ENCODE measurements around the gene VWA1. TPM values are rescaled to one million over a fixed set of nuclear protein-coding genes. Genes with fewer than 3 reads are reported as not detected.
A peak's percentile ranks its signal among the peaks of the same experiment; 100 is the strongest.

VWA1 gene
- total RNA-seq, 4 donors from 2014 or later, result 29.4 to 82.0 (median 51.6) TPM

- Histone ChIP-seq H3K36me3 (no peaks in the 10 kb centered on the region), H3K4me3 (peak overlapping the region in 1 of 4 donors; percentile 10), H3K27ac (peak overlapping the region; percentile 49 to 53 (median 50)), H3K27me3 (no peaks in the 10 kb centered on the region), H3K9me3 (no peaks in the 10 kb centered on the region), H3K4me1 (peaks cover 47 to 67% (median 65%) of the 10 kb centered on the region in 4 donors)
- TF ChIP-seq POLR2AphosphoS5 (IDR thresholded peaks at IDR 0.05) (no peak), CTCF (IDR thresholded peaks at IDR 0.05) (peak in 2 of 5 experiments; percentile 13 to 27), POLR2A (IDR thresholded peaks at IDR 0.05) (peak; percentile 15), EP300 (IDR thresholded peaks at IDR 0.05; ENCODE audit: low read depth) (no peak)
- WGBS, 2 donors (ENCODE audit: low coverage in 1 of 2), result 26% methylated on average over 11 of the region's 11 CpGs; no CpG with 5 or more reads in 1 of the 2 donors
- intact Hi-C loops (cut with DNase I; ENCODE audit: low total_unique reads), result loop anchor here (5.0 kb wide), 1 partner anchor 36 kb away; no protein-coding TSS in a partner anchor
- in situ Hi-C loops (cut with MboI; ENCODE audit: low pct_ligation_motif_present in 1 of 4, low pct_unique_long_range_greater_than_20kb in 1 of 4, low sequenced_read_pairs in 3 of 4), result no loop called here
- peak; percentile 73 for DNase-seq
Observed at GRCh38 chr1:1437904-1438376, 2.5 kb downstream of the VWA1 start.

DNA sequence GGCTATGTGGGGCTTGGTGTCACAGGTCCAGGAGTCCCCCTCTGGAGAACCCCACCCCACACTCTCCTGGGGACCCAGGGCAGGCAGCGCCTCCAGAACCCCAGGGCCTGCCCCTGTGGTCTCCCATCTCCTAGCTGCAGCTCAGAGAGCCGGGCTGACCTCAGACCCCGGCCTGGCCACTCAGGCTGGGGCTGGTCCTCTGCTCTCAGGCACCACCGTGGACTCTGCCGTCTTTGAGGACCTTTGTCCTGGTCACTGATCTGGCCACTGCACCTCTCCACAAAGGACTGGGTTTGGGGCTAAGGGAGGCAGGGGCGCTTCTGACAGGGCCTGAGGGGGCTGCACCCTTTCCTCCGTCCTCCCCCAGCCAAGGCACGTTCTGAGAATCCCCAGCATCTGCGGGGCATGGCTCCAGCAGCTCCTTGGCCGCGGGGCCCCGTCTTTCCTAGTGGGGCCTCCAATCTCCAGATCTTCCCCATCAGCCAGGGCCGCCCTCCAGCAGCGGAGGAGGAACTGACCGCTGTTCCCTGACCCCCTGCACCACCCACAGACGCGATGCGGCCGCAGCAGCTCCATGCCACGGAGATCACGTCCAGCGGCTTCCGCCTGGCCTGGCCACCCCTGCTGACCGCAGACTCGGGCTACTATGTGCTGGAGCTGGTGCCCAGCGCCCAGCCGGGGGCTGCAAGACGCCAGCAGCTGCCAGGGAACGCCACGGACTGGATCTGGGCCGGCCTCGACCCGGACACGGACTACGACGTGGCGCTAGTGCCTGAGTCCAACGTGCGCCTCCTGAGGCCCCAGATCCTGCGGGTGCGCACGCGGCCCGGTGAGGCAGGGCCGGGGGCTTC is 3.3 kb downstream of the VWA1 start:
- Histone ChIP-seq H3K4me1 (peaks cover 39 to 59% (median 57%) of the 10 kb centered on the region in 4 donors), H3K4me3 (no peak overlapping the region), H3K9me3 (no peaks in the 10 kb centered on the region), H3K36me3 (no peaks in the 10 kb centered on the region), H3K27ac (peak overlapping the region; percentile 49 to 53 (median 50)), H3K27me3 (no peaks in the 10 kb centered on the region)
- intact Hi-C loops (cut with DNase I; ENCODE audit: low total_unique reads) (loop anchor here (5.0 kb wide), 1 partner anchor 36 kb away; no protein-coding TSS in a partner anchor), in situ Hi-C loops (cut with MboI; ENCODE audit: low pct_ligation_motif_present in 1 of 4, low pct_unique_long_range_greater_than_20kb in 1 of 4, low sequenced_read_pairs in 3 of 4) (no loop called here)
- TF ChIP-seq EP300 (IDR thresholded peaks at IDR 0.05; ENCODE audit: low read depth) (no peak), POLR2AphosphoS5 (IDR thresholded peaks at IDR 0.05) (no peak), POLR2A (IDR thresholded peaks at IDR 0.05) (no peak), CTCF (IDR thresholded peaks at IDR 0.05) (no peak)
- 95% methylated on average over 29 of the region's 45 CpGs; no CpG with 5 or more reads in 1 of the 2 donors for WGBS, 2 donors (ENCODE audit: low coverage in 1 of 2)
- DNase-seq, result no peak

DNA sequence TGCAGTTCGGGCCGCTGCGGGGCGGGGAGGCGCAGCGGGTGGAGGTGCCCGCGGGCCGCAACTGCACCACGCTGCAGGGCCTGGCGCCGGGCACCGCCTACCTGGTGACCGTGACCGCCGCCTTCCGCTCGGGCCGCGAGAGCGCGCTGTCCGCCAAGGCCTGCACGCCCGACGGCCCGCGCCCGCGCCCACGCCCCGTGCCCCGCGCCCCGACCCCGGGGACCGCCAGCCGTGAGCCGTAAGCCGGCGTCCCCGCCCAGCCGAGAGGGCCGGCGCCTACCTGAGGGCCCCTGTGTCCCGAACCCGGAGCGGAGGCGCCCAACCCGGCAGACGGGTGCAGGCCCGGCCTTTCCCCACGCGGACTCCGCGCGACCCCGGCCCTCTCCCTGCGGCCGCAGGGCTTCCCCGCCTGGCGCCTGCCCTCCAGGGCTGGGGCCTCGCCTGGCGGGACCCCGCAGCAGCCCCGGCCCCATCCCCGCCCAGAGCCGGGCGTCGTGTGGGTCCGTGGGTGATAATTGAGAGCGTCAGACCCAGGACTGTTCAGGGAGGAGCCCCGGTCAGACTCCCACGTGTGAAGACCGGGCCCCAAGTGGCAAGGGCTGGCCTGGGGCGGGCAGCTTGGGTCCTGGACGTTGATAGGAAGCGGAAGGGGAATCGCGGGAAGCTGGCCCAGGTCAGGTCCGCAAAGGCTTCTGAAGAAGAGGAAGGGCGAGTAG is 4.2 kb downstream of the VWA1 start:
- intact Hi-C loops (cut with DNase I; ENCODE audit: low total_unique reads), result loop anchor here (5.0 kb wide), 1 partner anchor 37 kb away; no protein-coding TSS in a partner anchor

More for the DNA sequence above, 4.2 kb downstream of the VWA1 start:
- TF ChIP-seq CTCF (IDR thresholded peaks at IDR 0.05), result no peak
- TF ChIP-seq EP300 (IDR thresholded peaks at IDR 0.05; ENCODE audit: low read depth), result no peak
- TF ChIP-seq POLR2A (IDR thresholded peaks at IDR 0.05), result no peak
- TF ChIP-seq POLR2AphosphoS5 (IDR thresholded peaks at IDR 0.05), result no peak
- Histone ChIP-seq H3K27ac (no peak overlapping the region), H3K4me1 (peaks cover 31 to 50% (median 47%) of the 10 kb centered on the region in 4 donors), H3K27me3 (no peaks in the 10 kb centered on the region), H3K36me3 (no peaks in the 10 kb centered on the region), H3K9me3 (no peaks in the 10 kb centered on the region), H3K4me3 (no peak overlapping the region)
- no peak for DNase-seq
- in situ Hi-C loops (cut with MboI; ENCODE audit: low pct_ligation_motif_present in 1 of 4, low pct_unique_long_range_greater_than_20kb in 1 of 4, low sequenced_read_pairs in 3 of 4), result no loop called here
- WGBS, 2 donors (ENCODE audit: low coverage in 1 of 2), result 87 to 100% methylated on average over 6 to 40 of the region's 82 CpGs
